Breast epithelium (tissue), 3 donors: Measurements from ENCODE around the gene PRKCE.

Experiments
- POLR2A ChIP-seq: fragments of 450-650 bp; IDR thresholded peaks from one replicate; pipeline ENCODE4 v1.6.1; 2016; ENCODE audit warnings: antibody characterized with exemption, mild to moderate bottlenecking, moderate library complexity
- POLR2AphosphoS5 ChIP-seq, 3 donors: sonication (generic); formaldehyde crosslinking; IDR thresholded peaks; one replicate each; pipeline ENCODE4 v1.6.1; 2017; ENCODE audit warnings: antibody characterized with exemption in 3 of 3
- TF ChIP-seq, protein P1 (sequence below), 3 donors: fragments of 450-650 bp; IDR thresholded peaks; one replicate each; pipeline ENCODE4 v1.5.1; 2016 to 2017; ENCODE audit warnings: antibody characterized with exemption in 3 of 3, mild to moderate bottlenecking in 3 of 3, moderate library complexity in 3 of 3

DNA sequence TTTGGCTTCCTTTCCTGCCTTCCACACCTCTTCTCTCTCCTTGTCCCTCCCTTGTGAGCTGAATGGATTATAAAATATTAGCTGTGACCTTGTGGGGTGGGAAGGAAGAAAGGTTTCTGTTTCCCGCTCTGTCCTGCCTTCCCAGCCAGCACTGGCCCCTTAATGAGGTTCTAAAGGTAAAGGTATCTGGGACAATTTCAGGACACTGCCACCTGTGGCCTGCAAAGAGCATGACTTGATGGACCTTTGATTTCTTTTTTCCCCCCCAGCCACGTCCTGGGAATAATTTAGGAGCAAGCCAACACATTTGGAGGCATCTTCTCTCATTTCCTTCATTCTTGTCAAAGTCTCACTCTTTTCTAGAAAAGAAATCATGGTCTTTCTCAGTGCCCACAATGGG is 399.0 kb downstream of the PRKCE start:
- TF ChIP-seq, protein P1, sequence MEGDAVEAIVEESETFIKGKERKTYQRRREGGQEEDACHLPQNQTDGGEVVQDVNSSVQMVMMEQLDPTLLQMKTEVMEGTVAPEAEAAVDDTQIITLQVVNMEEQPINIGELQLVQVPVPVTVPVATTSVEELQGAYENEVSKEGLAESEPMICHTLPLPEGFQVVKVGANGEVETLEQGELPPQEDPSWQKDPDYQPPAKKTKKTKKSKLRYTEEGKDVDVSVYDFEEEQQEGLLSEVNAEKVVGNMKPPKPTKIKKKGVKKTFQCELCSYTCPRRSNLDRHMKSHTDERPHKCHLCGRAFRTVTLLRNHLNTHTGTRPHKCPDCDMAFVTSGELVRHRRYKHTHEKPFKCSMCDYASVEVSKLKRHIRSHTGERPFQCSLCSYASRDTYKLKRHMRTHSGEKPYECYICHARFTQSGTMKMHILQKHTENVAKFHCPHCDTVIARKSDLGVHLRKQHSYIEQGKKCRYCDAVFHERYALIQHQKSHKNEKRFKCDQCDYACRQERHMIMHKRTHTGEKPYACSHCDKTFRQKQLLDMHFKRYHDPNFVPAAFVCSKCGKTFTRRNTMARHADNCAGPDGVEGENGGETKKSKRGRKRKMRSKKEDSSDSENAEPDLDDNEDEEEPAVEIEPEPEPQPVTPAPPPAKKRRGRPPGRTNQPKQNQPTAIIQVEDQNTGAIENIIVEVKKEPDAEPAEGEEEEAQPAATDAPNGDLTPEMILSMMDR (IDR thresholded peaks at IDR 0.05), result no peak
- TF ChIP-seq POLR2A, result no peak
- TF ChIP-seq POLR2AphosphoS5 (IDR thresholded peaks at IDR 0.05), result no peak
